Measurements from ENCODE around the gene ANKS1A.

- TF ChIP-seq CTCF (conservative IDR thresholded peaks at IDR 0.05), result no peak
- TF ChIP-seq ZFX (IDR thresholded peaks at IDR 0.05), result no peak
Observed at GRCh38 chr6:35089216-35089934, 200.3 kb downstream of the ANKS1A start.

All from C4-2B (cell line).